Measurements from ENCODE around the gene PHTF1. TPM values are rescaled to one million over a fixed set of nuclear protein-coding genes. Genes with fewer than 3 reads are reported as not detected.

PHTF1 gene
- polyA plus RNA-seq, 1 donor (not counting 4 experiments of a cell fraction or from before 2014, with no cell fraction given), result 6.8 TPM

DNA sequence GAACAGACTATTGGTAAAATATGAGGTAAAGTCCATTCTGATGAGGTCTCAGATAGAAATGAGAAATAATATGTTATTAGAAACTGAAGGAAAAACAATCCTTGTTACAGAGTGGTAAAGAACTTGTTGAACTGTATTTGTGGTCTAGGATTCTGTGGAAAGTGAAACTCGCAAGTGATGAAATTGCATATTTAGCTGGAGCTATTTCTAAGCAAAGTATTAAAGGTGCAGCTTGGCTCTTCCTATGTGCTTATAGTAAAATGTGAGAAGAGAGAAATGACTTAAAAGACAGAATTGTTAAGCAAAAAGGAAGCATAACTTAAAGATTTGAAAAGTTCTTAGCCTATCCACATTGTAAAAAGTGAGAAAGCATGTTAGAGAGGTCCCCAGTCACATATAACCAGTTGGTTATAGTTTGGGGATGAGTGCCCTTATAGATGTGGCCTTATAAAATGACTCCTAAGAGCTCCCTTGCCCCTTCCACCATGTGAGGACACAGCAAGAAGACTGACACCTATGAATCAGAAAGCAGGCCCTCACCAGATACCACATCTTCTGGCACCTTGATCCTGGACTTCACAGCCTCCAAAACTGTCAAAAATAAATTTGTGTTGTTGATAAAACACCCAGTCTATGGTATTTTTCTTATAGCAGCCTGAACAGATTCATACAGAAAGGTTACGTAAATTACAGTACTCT, 24.8 kb downstream of the PHTF1 start:
- Histone ChIP-seq H3K4me3 (ENCODE audit: control insufficient read depth in 2 of 3, extremely low read depth in 1 of 3, insufficient read depth in 2 of 3, low read depth in 1 of 3, low read length in 3 of 3) (no peak overlapping the region), H3K4me1 (ENCODE audit: control insufficient read depth, extremely low read depth, insufficient read depth, low read length) (no peaks in the 10 kb centered on the region), H3K27ac (ENCODE audit: control insufficient read depth, insufficient read depth, low read length) (no peak overlapping the region), H3K9ac (ENCODE audit: control insufficient read depth, extremely low read depth, insufficient read depth, low read length) (no peak overlapping the region), H3K9me1 (ENCODE audit: control insufficient read depth, extremely low read depth, insufficient read depth, low read length) (no peaks in the 10 kb centered on the region), H4K20me1 (ENCODE audit: control insufficient read depth, extremely low read depth, insufficient read depth, low read length) (no peaks in the 10 kb centered on the region), H2AFZ (ENCODE audit: control insufficient read depth, low read length) (no peak overlapping the region), H3K4me2 (ENCODE audit: control insufficient read depth, extremely low read depth, insufficient read depth, low read depth, low read length) (no peak overlapping the region), H3K36me3 (ENCODE audit: control insufficient read depth in 2 of 2, extremely low read depth in 1 of 2, insufficient read depth in 2 of 2, low read length in 2 of 2) (no peaks in the 10 kb centered on the region), H3K79me2 (ENCODE audit: control insufficient read depth, insufficient read depth, low read length) (no peaks in the 10 kb centered on the region), H3K27me3 (ENCODE audit: control insufficient read depth, extremely low read depth, insufficient read depth, low read length) (no peaks in the 10 kb centered on the region), H3K9me3 (ENCODE audit: control insufficient read depth, low read depth, low read length) (no peaks in the 10 kb centered on the region)
- no peak for TF ChIP-seq EZH2 (IDR thresholded peaks at IDR 0.05; ENCODE audit: low read length)
- TF ChIP-seq, protein P1, sequence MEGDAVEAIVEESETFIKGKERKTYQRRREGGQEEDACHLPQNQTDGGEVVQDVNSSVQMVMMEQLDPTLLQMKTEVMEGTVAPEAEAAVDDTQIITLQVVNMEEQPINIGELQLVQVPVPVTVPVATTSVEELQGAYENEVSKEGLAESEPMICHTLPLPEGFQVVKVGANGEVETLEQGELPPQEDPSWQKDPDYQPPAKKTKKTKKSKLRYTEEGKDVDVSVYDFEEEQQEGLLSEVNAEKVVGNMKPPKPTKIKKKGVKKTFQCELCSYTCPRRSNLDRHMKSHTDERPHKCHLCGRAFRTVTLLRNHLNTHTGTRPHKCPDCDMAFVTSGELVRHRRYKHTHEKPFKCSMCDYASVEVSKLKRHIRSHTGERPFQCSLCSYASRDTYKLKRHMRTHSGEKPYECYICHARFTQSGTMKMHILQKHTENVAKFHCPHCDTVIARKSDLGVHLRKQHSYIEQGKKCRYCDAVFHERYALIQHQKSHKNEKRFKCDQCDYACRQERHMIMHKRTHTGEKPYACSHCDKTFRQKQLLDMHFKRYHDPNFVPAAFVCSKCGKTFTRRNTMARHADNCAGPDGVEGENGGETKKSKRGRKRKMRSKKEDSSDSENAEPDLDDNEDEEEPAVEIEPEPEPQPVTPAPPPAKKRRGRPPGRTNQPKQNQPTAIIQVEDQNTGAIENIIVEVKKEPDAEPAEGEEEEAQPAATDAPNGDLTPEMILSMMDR (optimal IDR thresholded peaks at IDR 0.05 in 1 of 3, IDR thresholded peaks at IDR 0.05 in 1 of 3, conservative IDR thresholded peaks at IDR 0.05 in 1 of 3; ENCODE audit: extremely low read depth in 1 of 3, insufficient read depth in 2 of 3, low read length in 3 of 3), result no peak
- dilution Hi-C loops (cut with MboI; ENCODE audit: extremely low pct_ligation_motif_present, low sequenced_read_pairs), result no loop called here
- no peak for DNase-seq (ENCODE audit: low read depth, low spot score)
- no peak for FAIRE-seq

GRCh38 chr1:113732802-113733201, 26.5 kb downstream of the PHTF1 start:
- no peak overlapping the region for H3K27ac ChIP-seq (ENCODE audit: control insufficient read depth, insufficient read depth, low read length)
- dilution Hi-C loops (cut with MboI; ENCODE audit: extremely low pct_ligation_motif_present, low sequenced_read_pairs), result no loop called here
- no peak for FAIRE-seq

More at GRCh38 chr1:113732802-113733201, 26.5 kb downstream of the PHTF1 start:
- H3K79me2 ChIP-seq (ENCODE audit: control insufficient read depth, insufficient read depth, low read length), result no peaks in the 10 kb centered on the region
- no peak for DNase-seq (ENCODE audit: low read depth, low spot score)
- no peaks in the 10 kb centered on the region for H3K27me3 ChIP-seq (ENCODE audit: control insufficient read depth, extremely low read depth, insufficient read depth, low read length)
- no peak overlapping the region for H3K4me3 ChIP-seq (ENCODE audit: control insufficient read depth in 2 of 3, extremely low read depth in 1 of 3, insufficient read depth in 2 of 3, low read depth in 1 of 3, low read length in 3 of 3)
- no peaks in the 10 kb centered on the region for H3K9me3 ChIP-seq (ENCODE audit: control insufficient read depth, low read depth, low read length)
- no peak overlapping the region for H3K4me2 ChIP-seq (ENCODE audit: control insufficient read depth, extremely low read depth, insufficient read depth, low read depth, low read length)
- no peaks in the 10 kb centered on the region for H3K9me1 ChIP-seq (ENCODE audit: control insufficient read depth, extremely low read depth, insufficient read depth, low read length)
- no peaks in the 10 kb centered on the region for H3K4me1 ChIP-seq (ENCODE audit: control insufficient read depth, extremely low read depth, insufficient read depth, low read length)
- no peak overlapping the region for H3K9ac ChIP-seq (ENCODE audit: control insufficient read depth, extremely low read depth, insufficient read depth, low read length)
- no peaks in the 10 kb centered on the region for H3K36me3 ChIP-seq (ENCODE audit: control insufficient read depth in 2 of 2, extremely low read depth in 1 of 2, insufficient read depth in 2 of 2, low read length in 2 of 2)
- no peaks in the 10 kb centered on the region for H4K20me1 ChIP-seq (ENCODE audit: control insufficient read depth, extremely low read depth, insufficient read depth, low read length)
- no peak overlapping the region for H2AFZ ChIP-seq (ENCODE audit: control insufficient read depth, low read length)
- TF ChIP-seq, protein P1 (optimal IDR thresholded peaks at IDR 0.05 in 1 of 3, IDR thresholded peaks at IDR 0.05 in 1 of 3, conservative IDR thresholded peaks at IDR 0.05 in 1 of 3; ENCODE audit: extremely low read depth in 1 of 3, insufficient read depth in 2 of 3, low read length in 3 of 3), result no peak
- no peak for TF ChIP-seq EZH2 (IDR thresholded peaks at IDR 0.05; ENCODE audit: low read length)

Data from keratinocyte (primary cell).